PFSK-1 (cell line): ENCODE measurements around the gene TPGS1.

Experiments
- FOXP2 ChIP-seq: optimal IDR thresholded peaks from 2 replicates; pipeline ENCODE3; 2011; ENCODE audit warnings: borderline replicate concordance, control low read depth, inconsistent platforms; ENCODE audit not compliant: insufficient read depth; ENCODE audit errors: extremely low read length, extremely low read depth
- POLR2AphosphoS5 ChIP-seq: IDR thresholded peaks from 2 replicates; pipeline ENCODE4 v1.6.1; 2012; ENCODE audit warnings: low read depth, mild to moderate bottlenecking, control low read depth, low read length, moderate library complexity
- REST ChIP-seq, 2 experiments: IDR thresholded peaks; 2 replicates each; pipeline versions ENCODE4 v1.6.1 to v1.8.0; 2011 to 2012; ENCODE audit warnings: low read depth in 2 of 2, low read length in 2 of 2, control low read depth in 1 of 2, inconsistent platforms in 1 of 2, mild to moderate bottlenecking in 1 of 2, moderate library complexity in 1 of 2; ENCODE audit not compliant: insufficient read depth in 1 of 2
- SIN3A ChIP-seq: IDR thresholded peaks from 2 replicates; pipeline ENCODE4 v1.6.1; 2012; ENCODE audit warnings: mild to moderate bottlenecking, low read length, moderate library complexity, borderline replicate concordance; ENCODE audit not compliant: insufficient read depth
- TAF1 ChIP-seq: IDR thresholded peaks from 2 replicates; pipeline ENCODE4 v1.6.1; 2012; ENCODE audit warnings: low read length, control low read depth, borderline replicate concordance; ENCODE audit not compliant: insufficient read depth

GRCh38 chr19:540867-541637, 33.8 kb downstream of the TPGS1 start:
- TF ChIP-seq POLR2AphosphoS5 (no peak), REST (IDR thresholded peaks at IDR 0.05; ENCODE audit: insufficient read depth in 1 of 2, low read depth in 2 of 2, low read length in 2 of 2) (no peak), FOXP2 (no peak), TAF1 (no peak), SIN3A (no peak)
